ENCODE data around the gene COQ10B. TPM values are rescaled to one million over a fixed set of nuclear protein-coding genes. Genes with fewer than 3 reads are reported as not detected.
A peak's percentile ranks its signal among the peaks of the same experiment; 100 is the strongest.
"Not testable (repeated sequence)": the region's sequence is repeated elsewhere in the genome, so short reads cannot be mapped to it uniquely, and the experiment has no call there.

COQ10B gene
- 10 to 100 TPM; 10.1 to 13.7 (median 12.3) TPM for polyA plus RNA-seq (ENCODE audit: insufficient read length in 10 of 10)
- long read RNA-seq, donor 1, partial matches to known transcripts, result 0 of 1 reads
- long read RNA-seq, donor 1, other reads (novel, unspliced or antisense), result 0 of 1 reads
- long read RNA-seq, donor 2, partial matches to known transcripts, result 0 of 3 reads
- long read RNA-seq, donor 2, other reads (novel, unspliced or antisense), result 0 of 3 reads
- long read RNA-seq, donor 3, result 0 reads
- long read RNA-seq, donor 4, transcript COQ10B-201 (5 exons, 2,239 nt), result major isoform, 7 of 8 reads
- long read RNA-seq, donor 4, partial matches to known transcripts, result 0 of 8 reads
- long read RNA-seq, donor 4, other reads (novel, unspliced or antisense), result 0 of 8 reads
- long read RNA-seq, donor 5, transcript COQ10B-201 (5 exons, 2,239 nt), result major isoform, 7 of 7 reads
- long read RNA-seq, donor 5, partial matches to known transcripts, result 0 of 7 reads
- long read RNA-seq, donor 5, other reads (novel, unspliced or antisense), result 0 of 7 reads
- long read RNA-seq, donor 6, transcript COQ10B-201 (5 exons, 2,239 nt), result major isoform, 6 of 250 reads
- long read RNA-seq, donor 6, partial matches to known transcripts, result 244 of 250 reads
- long read RNA-seq, donor 6, other reads (novel, unspliced or antisense), result 0 of 250 reads
- long read RNA-seq, donor 7, partial matches to known transcripts, result 439 of 446 reads
- long read RNA-seq, donor 7, other reads (novel, unspliced or antisense), result 6 of 446 reads
- long read RNA-seq, donor 8, partial matches to known transcripts, result 0 of 4 reads
- long read RNA-seq, donor 8, other reads (novel, unspliced or antisense), result 0 of 4 reads
- long read RNA-seq, donor 9, partial matches to known transcripts, result 0 of 1 reads
- long read RNA-seq, donor 9, other reads (novel, unspliced or antisense), result 0 of 1 reads

GRCh38 chr2:197453123-197453913 is at the start of gene COQ10B:
Gene COQ10B (plus strand): TSS chr2:197453552. CDS start chr2:197453561, 9 bp downstream.
- peak; percentile 100 for DNase-seq

GRCh38 chr2:197405582-197405981 is 47.8 kb upstream of the COQ10B start:
- no peak for DNase-seq

- no peak for DNase-seq
Observed at GRCh38 chr2:197414039-197414438, 39.3 kb upstream of the COQ10B start.

- no peak for DNase-seq
Observed at GRCh38 chr2:197414515-197414914, 38.8 kb upstream of the COQ10B start.

GRCh38 chr2:197416268-197416667 is 37.1 kb upstream of the COQ10B start:
- DNase-seq, result no peak

GRCh38 chr2:197419438-197419837 is 33.9 kb upstream of the COQ10B start:
- DNase-seq, result no peak

GRCh38 chr2:197423307-197423706 is 30.0 kb upstream of the COQ10B start:
- no peak for DNase-seq

- no peak for DNase-seq
Observed at GRCh38 chr2:197425550-197425949, 27.8 kb upstream of the COQ10B start.

- DNase-seq, result no peak
Observed at GRCh38 chr2:197426723-197427603, 26.4 kb upstream of the COQ10B start.

- DNase-seq, result no peak
Observed at GRCh38 chr2:197427986-197428385, 25.4 kb upstream of the COQ10B start.

GRCh38 chr2:197431858-197432257 is 21.5 kb upstream of the COQ10B start:
- no peak for DNase-seq

GRCh38 chr2:197432527-197432926 is 20.8 kb upstream of the COQ10B start:
- not testable (repeated sequence) for DNase-seq

GRCh38 chr2:197433780-197434438 is 19.4 kb upstream of the COQ10B start:
- peak in 2 of 3 donors; percentile 53 to 79 for DNase-seq

GRCh38 chr2:197434541-197435513 is 18.5 kb upstream of the COQ10B start, which contains the start of gene SF3B1:
Gene SF3B1 (minus strand): TSS chr2:197435028. CDS start chr2:197434999, 29 bp downstream.
- peak; percentile 98 to 100 (median 99) for DNase-seq

- DNase-seq, result peak in 1 of 3 donors; percentile 54
Observed at GRCh38 chr2:197435598-197436420, 17.5 kb upstream of the COQ10B start.

- DNase-seq, result no peak
Observed at GRCh38 chr2:197437380-197437779, 16.0 kb upstream of the COQ10B start.

GRCh38 chr2:197442857-197443256 is 10.5 kb upstream of the COQ10B start:
- no peak for DNase-seq

GRCh38 chr2:197445746-197446145 is 7.6 kb upstream of the COQ10B start:
- DNase-seq, result no peak
